Measurements from ENCODE around the gene SMURF1.
"Not testable (repeated sequence)": the region's sequence is repeated elsewhere in the genome, so short reads cannot be mapped to it uniquely, and the experiment has no call there.

Gene SMURF1

DNA sequence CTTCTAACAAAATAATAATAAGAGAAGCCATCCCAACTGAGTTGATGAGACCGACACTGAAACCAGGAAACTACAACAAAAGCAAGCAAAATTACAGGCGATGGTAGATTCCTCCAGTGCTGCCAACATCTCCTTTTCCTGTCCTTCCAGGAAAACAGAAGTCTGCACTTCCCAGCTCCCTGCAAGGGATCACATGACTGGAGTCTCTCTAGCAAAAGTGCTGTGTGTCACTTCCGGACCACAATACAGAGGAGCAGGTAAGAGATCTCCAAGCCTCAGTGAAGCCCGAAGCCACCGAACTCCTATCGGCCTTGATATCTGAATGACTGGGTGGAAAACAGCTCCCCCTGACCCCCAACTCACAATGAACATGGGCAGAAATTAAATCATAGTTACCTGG is 63.2 kb downstream of the SMURF1 start:
- Mint-ChIP-seq H3K4me1 (peaks cover 26% of the 10 kb centered on the region), H3K27ac (no peak overlapping the region), H3K4me3 (no peak overlapping the region), H3K9me3 (no peaks in the 10 kb centered on the region), H3K36me3 (no peaks in the 10 kb centered on the region)
- ATAC-seq (no peak), DNase-seq (ENCODE audit: low spot score in 2 of 2) (peak in 1 of 2 donors; percentile 22)

DNA sequence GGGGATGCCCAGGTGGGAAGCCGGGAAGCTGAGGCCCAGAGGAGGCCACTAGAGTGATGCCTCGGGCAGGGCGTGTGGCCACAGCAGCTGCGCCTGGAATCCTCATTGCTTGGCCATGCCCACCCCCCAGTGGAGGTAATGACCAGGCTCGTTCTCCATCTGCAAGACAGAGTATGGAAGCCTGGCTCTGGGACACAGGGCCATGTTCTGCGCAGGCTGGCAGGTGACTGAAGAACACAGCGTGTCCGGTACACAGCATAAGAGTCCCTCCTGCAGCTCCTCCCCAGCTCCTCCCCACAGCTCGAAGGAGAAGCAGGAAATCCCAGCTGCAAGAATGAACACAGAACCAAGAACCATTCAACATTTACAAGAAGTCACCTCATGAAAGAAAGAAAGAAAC is 64.8 kb downstream of the SMURF1 start:
- peak in 1 of 2 donors; percentile 43 for DNase-seq (ENCODE audit: low spot score in 2 of 2)
- peaks cover 26% of the 10 kb centered on the region for H3K4me1 Mint-ChIP-seq
- H3K27ac Mint-ChIP-seq, result no peak overlapping the region
- no peaks in the 10 kb centered on the region for H3K36me3 Mint-ChIP-seq
- no peak overlapping the region for H3K4me3 Mint-ChIP-seq
- ATAC-seq, result no peak
- no peaks in the 10 kb centered on the region for H3K9me3 Mint-ChIP-seq

- no peaks in the 10 kb centered on the region for H3K9me3 Mint-ChIP-seq
- no peak for ATAC-seq
- no peak overlapping the region for H3K27ac Mint-ChIP-seq
- H3K4me3 Mint-ChIP-seq, result no peak overlapping the region
- H3K36me3 Mint-ChIP-seq, result no peaks in the 10 kb centered on the region
- peaks cover 21% of the 10 kb centered on the region for H3K4me1 Mint-ChIP-seq
- DNase-seq (ENCODE audit: low spot score in 2 of 2), result peak in 1 of 2 donors; percentile 37
Observed at GRCh38 chr7:99078416-99078815, 65.5 kb downstream of the SMURF1 start.

GRCh38 chr7:99076615-99077014 is 67.3 kb downstream of the SMURF1 start:
- peaks cover 21% of the 10 kb centered on the region for H3K4me1 Mint-ChIP-seq
- no peak for DNase-seq (ENCODE audit: low spot score in 2 of 2)
- no peaks in the 10 kb centered on the region for H3K9me3 Mint-ChIP-seq
- H3K27ac Mint-ChIP-seq, result no peak overlapping the region
- no peak for ATAC-seq
- H3K36me3 Mint-ChIP-seq, result no peaks in the 10 kb centered on the region
- H3K4me3 Mint-ChIP-seq, result no peak overlapping the region

DNA sequence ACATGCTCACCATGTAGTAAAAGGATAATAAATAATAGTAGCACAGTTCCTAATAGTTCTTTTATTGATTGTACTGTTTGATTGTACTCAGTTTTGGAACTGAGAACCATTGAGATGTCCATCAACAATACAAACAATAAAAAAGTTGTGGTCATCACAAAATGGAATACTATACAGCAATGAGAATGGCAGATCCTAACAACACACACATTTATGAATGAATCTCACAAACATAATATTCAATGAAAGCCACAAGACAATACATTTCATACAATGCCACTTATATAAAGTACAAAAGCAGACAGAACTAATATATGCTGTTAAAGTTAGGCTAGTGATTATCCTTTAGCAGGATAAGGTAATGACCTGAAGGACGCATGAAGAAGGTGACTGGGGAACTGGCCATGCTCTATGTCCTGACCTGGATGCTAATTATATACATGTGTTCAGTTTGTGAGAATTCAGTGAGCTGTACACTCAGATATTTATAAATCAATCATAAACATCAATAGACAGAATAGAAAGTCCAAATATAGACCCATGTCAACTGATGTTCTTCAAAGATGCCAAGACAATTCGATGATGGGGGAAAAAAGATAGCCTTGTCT is 70.0 kb downstream of the SMURF1 start:
- Mint-ChIP-seq H3K4me3 (no peak overlapping the region), H3K27ac (no peak overlapping the region)

DNA sequence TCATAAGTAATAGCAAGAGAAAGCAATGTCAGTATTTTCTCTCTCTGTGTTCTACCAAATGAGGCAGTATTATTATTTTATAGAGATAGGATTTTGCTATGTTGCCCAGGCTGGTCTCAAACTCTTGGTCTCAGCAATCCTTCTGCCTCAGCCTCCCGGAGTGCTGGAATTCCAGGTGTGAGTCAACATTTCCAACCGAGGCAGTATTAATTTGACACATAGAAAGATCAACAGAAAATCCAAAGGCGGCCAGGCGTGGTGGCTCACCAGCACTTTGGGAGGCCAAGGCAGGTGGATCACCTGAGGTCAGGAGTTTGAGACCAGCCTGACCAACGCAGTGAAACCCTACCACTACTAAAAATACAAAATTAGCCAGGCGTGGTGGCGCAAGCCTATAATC is 71.8 kb downstream of the SMURF1 start:
- H3K4me1 Mint-ChIP-seq, result peaks cover 26% of the 10 kb centered on the region
- H3K9me3 Mint-ChIP-seq, result no peaks in the 10 kb centered on the region
- DNase-seq (ENCODE audit: low spot score in 2 of 2) (no peak), ATAC-seq (no peak)
- no peaks in the 10 kb centered on the region for H3K36me3 Mint-ChIP-seq
- no peak overlapping the region for H3K4me3 Mint-ChIP-seq
- H3K27ac Mint-ChIP-seq, result no peak overlapping the region

More for the DNA sequence above, 70.0 kb downstream of the SMURF1 start:
- peaks cover 21% of the 10 kb centered on the region for H3K4me1 Mint-ChIP-seq
- no peaks in the 10 kb centered on the region for H3K9me3 Mint-ChIP-seq
- DNase-seq (ENCODE audit: low spot score in 2 of 2), result no peak
- no peak for ATAC-seq
- H3K36me3 Mint-ChIP-seq, result no peaks in the 10 kb centered on the region

DNA sequence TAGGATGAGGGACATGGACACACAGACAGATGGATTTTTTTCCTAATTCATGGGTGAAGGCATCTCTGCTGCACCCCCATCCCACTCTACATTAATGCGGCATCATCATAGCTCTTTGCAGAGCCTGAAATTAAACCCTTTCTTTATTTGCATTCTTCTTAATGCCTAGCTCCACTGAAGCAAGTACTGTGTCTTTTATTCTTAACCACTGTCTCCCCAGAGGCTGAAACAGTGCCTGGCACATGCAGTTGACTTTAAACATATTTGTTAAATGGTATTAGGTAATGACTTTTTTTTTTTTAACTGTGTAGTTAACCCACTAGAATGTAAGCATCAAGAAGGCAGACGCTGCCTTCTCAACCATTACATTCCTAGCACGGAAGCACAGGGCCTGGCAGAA is 73.5 kb downstream of the SMURF1 start:
- Mint-ChIP-seq H3K36me3 (no peaks in the 10 kb centered on the region), H3K9me3 (no peaks in the 10 kb centered on the region), H3K4me1 (peaks cover 26% of the 10 kb centered on the region), H3K27ac (no peak overlapping the region), H3K4me3 (no peak overlapping the region)
- ATAC-seq, result no peak
- no peak for DNase-seq (ENCODE audit: low spot score in 2 of 2)

DNA sequence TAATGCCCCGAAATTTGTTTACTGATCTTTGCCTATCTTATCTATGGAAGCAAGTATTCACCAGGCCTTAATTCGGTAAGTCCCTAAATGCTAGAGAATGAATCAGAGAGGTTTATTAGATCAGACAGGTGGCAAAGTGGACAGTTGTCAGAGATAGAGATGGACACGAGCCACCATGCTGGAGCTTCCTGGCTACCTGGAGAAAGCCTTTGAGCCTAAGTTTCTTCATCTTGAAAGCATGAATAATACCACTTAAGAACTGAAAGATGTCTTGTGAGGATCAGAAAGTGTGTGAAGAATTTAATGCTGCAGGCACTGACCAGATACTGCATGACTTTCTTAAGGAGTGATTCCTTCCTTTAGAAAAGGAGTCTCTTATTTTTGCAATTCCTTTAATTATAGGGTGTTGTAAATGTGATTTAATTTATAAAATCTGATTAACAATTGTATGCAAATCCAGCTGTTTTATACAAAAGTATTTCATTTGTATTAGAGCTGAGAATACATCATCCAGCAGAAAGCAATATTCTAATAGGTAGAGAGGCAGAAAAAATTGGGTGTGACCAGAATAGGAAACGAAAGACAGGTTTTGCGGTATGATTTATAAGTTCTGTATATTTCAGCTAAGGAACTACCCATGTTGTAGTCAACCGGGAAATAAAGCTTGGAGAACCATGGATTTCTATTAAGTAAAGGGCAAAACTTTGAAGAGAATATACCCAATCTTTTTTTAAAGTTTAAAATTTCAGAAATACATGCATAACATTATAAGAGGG is 82.7 kb downstream of the SMURF1 start:
- H3K4me3 Mint-ChIP-seq, result no peak overlapping the region
- H3K9me3 Mint-ChIP-seq, result no peaks in the 10 kb centered on the region
- peaks cover 4% of the 10 kb centered on the region for H3K4me1 Mint-ChIP-seq
- H3K36me3 Mint-ChIP-seq, result peaks cover 46% of the 10 kb centered on the region
- DNase-seq (ENCODE audit: low spot score in 2 of 2) (no peak), ATAC-seq (no peak)
- peak overlapping the region; percentile 37 for H3K27ac Mint-ChIP-seq

DNA sequence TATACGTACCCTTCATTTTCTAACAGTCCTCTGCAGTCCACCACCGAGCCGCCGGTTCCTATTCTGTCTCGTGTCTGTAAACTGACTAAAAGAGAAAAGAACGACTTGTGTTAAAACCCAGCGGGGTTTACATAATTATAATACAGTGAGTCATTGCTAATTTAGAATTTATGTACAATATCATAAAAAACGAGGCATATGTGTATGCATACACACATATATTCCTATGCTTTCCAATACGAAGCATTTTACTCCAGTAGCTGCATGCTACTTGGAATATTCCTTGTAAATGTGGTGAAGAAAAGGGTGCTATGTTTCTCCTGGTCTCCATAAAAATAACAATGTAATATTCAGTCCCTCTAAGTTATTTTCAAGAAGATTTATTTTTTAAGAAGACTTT is 89.1 kb downstream of the SMURF1 start:
- Mint-ChIP-seq H3K4me1 (no peaks in the 10 kb centered on the region), H3K4me3 (no peak overlapping the region), H3K27ac (no peak overlapping the region), H3K36me3 (peaks cover 92% of the 10 kb centered on the region), H3K9me3 (no peaks in the 10 kb centered on the region)
- ATAC-seq (no peak), DNase-seq (ENCODE audit: low spot score in 2 of 2) (no peak)

- no peaks in the 10 kb centered on the region for H3K9me3 Mint-ChIP-seq
- H3K36me3 Mint-ChIP-seq, result peaks cover 94% of the 10 kb centered on the region
- H3K4me3 Mint-ChIP-seq, result no peak overlapping the region
- H3K27ac Mint-ChIP-seq, result peak overlapping the region; percentile 85
- no peak for ATAC-seq
- H3K4me1 Mint-ChIP-seq, result no peaks in the 10 kb centered on the region
- no peak for DNase-seq (ENCODE audit: low spot score in 2 of 2)
Observed at GRCh38 chr7:99050971-99051370, 92.9 kb downstream of the SMURF1 start.

DNA sequence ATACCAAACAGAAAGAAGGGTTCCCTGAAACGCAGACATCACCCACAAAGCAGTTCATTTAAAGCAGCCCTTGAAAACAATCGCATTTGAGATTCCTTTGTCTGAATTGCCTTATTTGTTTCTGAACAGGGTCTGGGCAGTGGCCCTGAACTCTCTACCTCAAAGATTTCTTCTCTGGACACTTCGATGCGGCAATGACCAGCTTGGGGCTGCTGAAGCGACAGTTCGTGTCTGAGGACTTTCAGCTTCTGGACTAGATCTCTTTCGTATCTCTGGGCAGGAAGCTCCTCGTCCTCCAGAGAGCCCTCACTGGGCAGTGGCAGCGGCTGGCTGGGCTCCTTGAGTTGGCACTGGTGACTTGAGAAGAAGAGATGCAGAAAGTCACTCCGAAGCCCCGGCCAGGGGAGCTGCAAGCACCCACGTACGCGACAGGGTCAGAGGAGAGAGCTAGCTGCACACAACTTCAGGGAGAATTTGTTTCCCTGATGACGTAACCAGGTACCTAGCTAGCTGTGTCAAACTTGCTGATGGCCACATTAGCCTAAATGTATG is 96.3 kb downstream of the SMURF1 start:
- DNase-seq (ENCODE audit: low spot score in 2 of 2) (no peak), ATAC-seq (no peak)
- no peaks in the 10 kb centered on the region for H3K4me1 Mint-ChIP-seq
- peak overlapping the region; percentile 63 for H3K27ac Mint-ChIP-seq
- H3K36me3 Mint-ChIP-seq, result peaks cover 94% of the 10 kb centered on the region
- H3K4me3 Mint-ChIP-seq, result no peak overlapping the region
- H3K9me3 Mint-ChIP-seq, result no peaks in the 10 kb centered on the region

DNA sequence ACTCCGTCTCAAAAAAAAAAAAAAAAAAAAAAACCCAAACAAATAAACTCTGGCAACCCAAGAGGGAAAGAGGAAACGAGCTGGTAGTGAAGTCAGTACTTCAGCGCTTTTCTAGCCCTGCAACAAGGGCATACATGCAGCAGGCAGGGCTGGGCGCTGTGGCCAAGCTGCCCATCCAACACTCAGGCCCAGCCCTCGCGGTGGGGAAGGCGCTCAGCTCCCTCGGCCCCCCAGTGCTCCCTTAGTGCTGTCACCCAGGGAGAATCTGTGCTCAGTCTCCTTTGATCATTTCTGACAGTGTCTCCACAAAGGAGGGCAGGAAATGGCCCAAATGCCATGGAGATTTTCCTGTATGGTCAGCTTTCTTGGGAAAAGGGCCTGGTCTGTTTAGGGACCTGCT is 97.2 kb downstream of the SMURF1 start:
- Mint-ChIP-seq H3K4me1 (no peaks in the 10 kb centered on the region), H3K36me3 (peaks cover 94% of the 10 kb centered on the region), H3K27ac (peak overlapping the region; percentile 63), H3K9me3 (no peaks in the 10 kb centered on the region), H3K4me3 (no peak overlapping the region)
- DNase-seq (ENCODE audit: low spot score in 2 of 2) (no peak), ATAC-seq (no peak)

GRCh38 chr7:99046262-99046661 is 97.6 kb downstream of the SMURF1 start:
- not testable (repeated sequence) for H3K9me3 Mint-ChIP-seq; H3K4me3 Mint-ChIP-seq; ATAC-seq; H3K4me1 Mint-ChIP-seq; H3K27ac Mint-ChIP-seq; DNase-seq (ENCODE audit: low spot score in 2 of 2)
- peaks cover 94% of the 10 kb centered on the region for H3K36me3 Mint-ChIP-seq

GRCh38 chr7:99044858-99045257 is 99.0 kb downstream of the SMURF1 start:
- H3K36me3 Mint-ChIP-seq, result peaks cover 98% of the 10 kb centered on the region
- not testable (repeated sequence) for H3K4me1 Mint-ChIP-seq; H3K9me3 Mint-ChIP-seq; DNase-seq (ENCODE audit: low spot score in 2 of 2); ATAC-seq; H3K4me3 Mint-ChIP-seq
- peak overlapping the region; percentile 77 for H3K27ac Mint-ChIP-seq

DNA sequence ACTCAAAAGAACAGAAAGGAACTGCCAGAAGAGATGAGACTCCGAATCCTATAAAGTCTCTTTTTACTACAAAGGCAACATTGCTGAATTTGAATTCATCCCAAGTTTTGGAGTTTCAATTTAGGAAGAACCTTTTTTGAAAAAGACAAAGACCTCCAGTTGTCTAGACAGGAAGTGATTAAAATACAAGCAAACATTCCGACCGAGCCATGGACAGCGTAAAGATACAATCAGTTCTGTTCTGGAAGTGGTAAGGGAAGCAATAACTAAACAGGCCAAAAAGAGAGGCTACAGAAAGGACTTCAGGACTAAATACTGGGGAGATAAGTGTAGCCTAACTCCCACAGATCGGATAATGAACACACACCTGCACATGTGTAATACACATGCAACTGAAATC is 101.0 kb downstream of the SMURF1 start:
- ATAC-seq (no peak), DNase-seq (ENCODE audit: low spot score in 2 of 2) (no peak)
- Mint-ChIP-seq H3K4me1 (no peaks in the 10 kb centered on the region), H3K27ac (peak overlapping the region; percentile 77), H3K36me3 (peaks cover 99% of the 10 kb centered on the region), H3K4me3 (no peak overlapping the region), H3K9me3 (no peaks in the 10 kb centered on the region)

DNA sequence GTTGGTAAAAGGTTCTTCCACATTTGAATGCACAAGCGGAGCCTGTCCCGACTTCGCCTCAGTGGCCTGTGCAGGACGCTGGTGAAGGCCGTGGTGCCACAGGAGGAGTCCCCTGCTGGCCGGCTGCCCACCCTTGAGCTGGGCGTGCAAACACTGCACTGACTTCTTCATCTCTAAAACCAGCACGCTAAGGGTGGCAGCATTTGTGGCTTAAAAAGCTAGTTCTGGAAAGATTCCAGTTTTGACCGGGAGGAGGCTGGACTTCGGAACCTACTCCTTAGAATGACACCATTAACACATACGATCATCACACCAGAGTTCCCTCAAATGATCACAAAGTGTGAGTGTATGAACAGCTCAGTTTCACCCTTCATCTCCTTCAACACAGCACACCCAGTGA is 102.4 kb downstream of the SMURF1 start:
- H3K27ac Mint-ChIP-seq, result peak overlapping the region; percentile 18
- no peak for ATAC-seq

More for the DNA sequence above, 102.4 kb downstream of the SMURF1 start:
- Mint-ChIP-seq H3K9me3 (no peaks in the 10 kb centered on the region), H3K4me1 (no peaks in the 10 kb centered on the region), H3K36me3 (peaks cover 99% of the 10 kb centered on the region), H3K4me3 (no peak overlapping the region)
- DNase-seq (ENCODE audit: low spot score in 2 of 2), result no peak
